Activated CD4-positive, alpha-beta T cell treated with anti-CD3 and anti-CD28 coated beads, Interleukin-2, Interleukin-4, amounts not matched to agents 100 ng/mL and 50 ng/mL, durations not matched to agents 16 hours and 8 hours (primary cell): ENCODE data around the gene CHCHD6.

ENCODE experiments used
- DNase-seq: peaks from one replicate; pipeline ENCODE4 v3.0.0-alpha.2; 2020; ENCODE audit warnings: low spot score

Gene CHCHD6

DNA sequence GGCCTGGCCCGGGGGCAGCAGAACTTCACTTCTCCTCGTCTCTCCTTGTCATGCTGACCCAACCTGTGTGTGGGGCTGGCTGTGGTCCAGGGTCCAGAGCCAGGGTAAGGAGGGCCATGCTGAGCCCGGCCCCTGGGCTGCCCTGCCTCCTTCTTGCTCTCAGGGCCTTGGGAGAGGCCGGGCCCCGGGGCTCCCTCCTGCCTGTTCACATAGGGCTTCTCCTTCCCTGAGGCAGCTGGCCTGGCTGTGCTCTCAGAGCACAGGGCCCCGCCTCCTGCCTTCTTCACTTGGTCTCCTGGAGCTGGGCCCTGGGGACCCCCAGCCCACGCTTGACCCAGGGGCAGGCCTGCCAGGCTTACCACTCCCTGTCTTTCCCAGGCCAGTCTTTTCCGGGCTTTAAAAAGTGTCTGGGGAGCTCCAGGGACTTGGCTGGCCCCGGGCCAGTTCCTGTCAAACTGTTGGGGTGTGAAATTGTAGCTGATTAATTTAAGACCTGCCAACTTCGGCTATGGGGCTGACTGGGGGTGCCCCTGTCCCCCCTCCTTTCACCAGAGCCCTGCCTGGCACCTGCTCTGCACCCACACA is 290.7 kb downstream of the CHCHD6 start:
- DNase-seq: no peak

DNA sequence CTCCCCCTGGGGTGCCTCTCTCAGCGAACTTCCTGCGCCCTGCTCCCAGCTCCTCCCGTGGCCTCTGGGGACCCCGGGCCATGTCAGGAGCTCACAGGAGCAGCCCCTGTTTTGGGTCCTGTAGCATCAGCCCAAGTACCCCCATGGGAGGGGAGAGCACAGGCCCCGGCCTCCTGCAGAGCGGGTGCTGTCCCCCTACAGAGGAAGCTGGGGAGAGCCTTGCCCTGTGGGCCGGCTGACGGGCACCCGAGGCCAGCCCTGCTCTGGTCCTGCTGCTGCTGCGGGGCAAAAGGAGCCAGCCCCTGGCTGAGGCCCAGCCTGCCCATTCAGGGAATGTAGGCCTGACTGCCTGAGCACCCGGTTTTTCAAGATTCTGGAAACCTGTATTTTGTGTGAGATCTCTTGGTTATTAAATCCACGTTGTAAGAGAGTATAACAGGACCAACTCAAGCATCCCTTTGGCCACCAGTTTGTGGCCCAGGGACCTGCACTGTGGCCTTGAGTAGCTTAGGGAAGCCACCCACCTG is 291.3 kb downstream of the CHCHD6 start:
- DNase-seq: no peak

DNA sequence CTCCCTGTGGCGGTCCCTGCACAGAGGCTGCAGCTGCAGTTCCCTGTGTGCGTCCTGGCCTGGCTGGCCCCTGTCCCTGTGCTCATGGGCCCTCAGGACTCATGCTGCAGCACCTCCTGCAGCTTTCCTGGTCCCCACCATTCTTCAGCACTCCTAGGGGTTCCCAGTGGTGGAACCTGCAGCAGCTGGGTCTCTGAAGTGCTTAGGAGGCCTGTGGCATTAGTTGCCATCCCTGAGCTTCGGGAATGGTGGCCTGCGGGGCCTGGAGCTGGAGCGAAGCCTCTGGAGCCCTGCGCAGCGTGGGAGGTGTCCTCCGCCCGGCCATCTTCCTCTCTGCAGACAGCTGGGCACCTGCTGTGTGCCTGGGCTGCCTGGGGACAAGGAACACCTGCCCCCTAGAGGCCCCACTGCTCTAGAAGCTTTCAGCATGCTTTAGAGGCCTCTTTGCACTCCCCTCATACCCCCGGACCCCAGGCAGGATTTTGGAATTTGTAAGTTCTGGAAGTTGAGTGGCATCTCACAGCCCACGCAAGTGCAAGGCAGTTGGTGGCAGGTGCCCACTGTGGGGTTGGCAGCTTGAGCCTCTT is 292.0 kb downstream of the CHCHD6 start:
- DNase-seq: no peak

DNA sequence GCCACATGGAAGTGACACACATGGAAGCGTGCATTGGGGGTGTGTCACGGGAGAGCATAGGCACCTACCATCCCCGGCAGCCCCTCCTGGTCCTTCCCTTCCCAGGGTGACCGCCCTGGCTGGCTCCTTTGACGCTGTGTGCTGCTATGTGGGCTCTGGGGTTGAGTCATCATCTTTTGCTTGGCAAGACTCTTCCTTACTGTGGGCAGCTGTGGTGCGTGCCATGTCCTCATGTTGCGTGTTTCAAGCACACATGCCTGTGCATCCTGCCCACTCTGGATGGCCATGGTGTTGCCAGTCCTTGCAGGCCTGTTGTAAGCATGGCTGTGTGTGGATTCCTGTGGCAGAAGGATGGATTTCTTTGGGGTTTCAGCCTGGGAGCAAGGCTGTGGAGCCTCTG is 292.9 kb downstream of the CHCHD6 start:
- DNase-seq: no peak

DNA sequence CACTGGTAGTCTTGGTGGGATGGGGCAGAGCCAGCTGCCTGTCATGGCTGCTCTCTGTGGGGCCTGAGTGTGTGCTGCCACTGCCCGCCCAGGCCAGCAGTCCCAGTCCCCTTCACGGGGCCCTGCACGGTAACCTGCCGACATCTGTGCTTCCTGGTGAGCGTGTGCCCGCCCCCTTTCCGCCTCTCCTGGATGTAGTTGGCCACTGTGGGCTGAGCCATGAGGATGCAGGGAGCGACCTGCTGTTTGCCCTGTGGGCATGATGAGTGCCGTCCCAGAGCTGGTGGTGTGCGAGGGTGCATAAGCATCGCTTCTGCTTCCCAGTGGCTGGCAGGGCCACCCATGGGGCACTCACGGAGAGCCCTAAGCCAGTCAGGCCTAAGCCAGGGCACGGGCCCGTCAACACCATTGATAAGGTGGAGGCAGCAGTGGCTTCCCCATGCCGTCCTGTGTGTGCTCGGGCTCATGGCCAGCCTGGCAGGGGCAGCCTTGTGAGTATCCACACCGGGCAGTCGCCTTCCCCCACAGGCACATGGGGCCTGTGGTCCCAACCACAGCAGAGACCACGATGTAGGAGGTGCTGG is 293.5 kb downstream of the CHCHD6 start:
- no peak for DNase-seq

DNA sequence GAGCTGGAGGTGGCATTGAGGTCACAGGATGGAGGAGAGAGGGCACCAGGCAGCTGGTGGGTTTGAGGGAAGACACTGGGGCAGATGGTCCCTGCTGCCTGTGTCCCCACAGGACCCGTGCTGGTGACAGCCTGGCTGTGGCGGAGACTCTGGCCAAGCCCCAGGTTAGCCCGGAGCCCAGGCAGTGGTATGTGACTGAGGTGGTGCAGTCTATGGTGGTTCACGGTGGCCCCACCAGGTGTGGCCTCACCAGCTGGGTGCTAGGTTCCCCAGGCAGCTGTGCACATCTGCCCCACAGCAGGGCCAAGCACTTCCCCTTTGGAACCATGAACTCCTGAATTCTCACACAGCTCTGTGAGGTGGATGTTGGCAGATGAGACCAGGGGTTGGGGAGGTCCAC is 294.3 kb downstream of the CHCHD6 start:
- no peak for DNase-seq

DNA sequence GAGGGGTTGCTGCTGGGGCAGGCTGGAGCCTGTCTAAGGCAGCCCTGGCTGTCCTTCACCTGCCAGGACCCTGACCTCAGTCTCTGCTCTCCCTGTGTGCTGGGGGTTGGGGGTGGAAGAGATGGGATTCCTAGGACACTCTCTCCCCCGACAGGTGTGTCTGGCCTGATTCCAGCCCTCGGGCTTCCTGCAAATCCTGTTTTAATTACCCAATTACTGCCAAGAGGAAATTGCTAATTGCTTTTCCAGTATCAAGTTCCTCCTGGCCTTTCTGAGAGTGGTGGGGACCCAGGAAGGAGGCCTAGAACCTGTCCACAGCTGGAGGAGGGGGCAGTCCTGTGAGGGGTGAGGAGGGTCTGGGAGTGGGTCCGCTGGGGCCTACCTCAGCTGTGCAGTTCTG is 294.7 kb downstream of the CHCHD6 start:
- DNase-seq: no peak

DNA sequence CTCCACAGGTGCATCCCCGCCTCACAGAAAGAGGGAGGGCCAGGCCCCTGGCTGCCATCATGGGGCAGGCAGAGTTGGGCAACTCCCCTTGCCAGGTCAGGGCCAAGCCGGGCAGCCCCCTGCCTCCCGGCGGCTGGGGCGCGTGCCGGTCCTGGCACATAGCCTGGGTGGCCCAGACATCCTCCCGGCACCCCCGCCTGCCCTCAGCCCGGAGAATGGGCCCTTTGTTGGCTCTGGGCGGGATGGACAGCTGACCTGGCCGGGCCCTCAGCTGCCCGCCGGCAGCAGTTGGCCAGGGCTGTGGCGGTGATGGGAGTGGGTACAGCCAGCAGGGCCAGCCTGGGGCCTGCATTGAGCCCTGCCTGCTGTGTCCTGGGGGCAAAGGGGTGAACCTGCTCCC is 295.3 kb downstream of the CHCHD6 start:
- no peak for DNase-seq

DNA sequence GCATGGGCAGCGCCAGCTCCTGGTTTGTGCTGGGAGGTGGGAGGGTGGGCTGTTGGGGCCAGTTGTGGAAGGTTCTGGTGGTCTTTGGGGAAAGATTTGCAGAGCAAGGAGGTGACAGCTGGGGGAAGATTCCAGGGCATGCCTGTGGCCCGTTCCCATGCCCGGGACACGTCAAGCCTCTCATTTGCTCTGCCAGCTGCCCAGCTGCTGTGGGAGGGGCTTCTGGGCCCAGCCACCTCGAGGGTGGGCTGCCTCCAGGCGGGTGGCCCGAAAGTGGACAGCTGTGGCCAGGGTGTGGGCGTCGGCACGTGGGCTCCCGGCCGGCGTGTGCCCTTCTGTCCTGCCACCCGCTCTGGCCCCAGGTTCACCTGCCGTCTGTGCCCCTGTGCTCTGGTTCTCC is 296.1 kb downstream of the CHCHD6 start:
- DNase-seq: no peak

DNA sequence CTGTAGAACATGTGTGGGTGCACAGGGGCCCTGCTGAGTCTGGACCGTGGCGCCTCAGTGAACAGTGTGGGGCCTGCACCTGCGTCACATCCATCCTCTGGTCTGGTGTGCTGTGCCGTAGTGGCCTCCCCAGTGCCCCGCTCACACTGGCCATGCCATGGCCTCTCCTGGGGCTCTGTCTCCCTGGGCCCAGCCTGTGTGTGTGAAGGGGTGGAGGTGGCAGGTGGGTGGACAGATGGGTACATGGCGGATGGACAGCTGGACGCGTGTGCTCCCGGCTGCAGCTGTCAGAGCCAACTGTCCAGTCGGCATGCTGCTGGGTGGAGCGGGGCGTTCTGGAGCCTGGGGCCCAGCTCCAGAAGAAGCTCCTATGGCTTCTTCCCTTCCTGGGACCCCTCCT is 296.7 kb downstream of the CHCHD6 start:
- DNase-seq: no peak

DNA sequence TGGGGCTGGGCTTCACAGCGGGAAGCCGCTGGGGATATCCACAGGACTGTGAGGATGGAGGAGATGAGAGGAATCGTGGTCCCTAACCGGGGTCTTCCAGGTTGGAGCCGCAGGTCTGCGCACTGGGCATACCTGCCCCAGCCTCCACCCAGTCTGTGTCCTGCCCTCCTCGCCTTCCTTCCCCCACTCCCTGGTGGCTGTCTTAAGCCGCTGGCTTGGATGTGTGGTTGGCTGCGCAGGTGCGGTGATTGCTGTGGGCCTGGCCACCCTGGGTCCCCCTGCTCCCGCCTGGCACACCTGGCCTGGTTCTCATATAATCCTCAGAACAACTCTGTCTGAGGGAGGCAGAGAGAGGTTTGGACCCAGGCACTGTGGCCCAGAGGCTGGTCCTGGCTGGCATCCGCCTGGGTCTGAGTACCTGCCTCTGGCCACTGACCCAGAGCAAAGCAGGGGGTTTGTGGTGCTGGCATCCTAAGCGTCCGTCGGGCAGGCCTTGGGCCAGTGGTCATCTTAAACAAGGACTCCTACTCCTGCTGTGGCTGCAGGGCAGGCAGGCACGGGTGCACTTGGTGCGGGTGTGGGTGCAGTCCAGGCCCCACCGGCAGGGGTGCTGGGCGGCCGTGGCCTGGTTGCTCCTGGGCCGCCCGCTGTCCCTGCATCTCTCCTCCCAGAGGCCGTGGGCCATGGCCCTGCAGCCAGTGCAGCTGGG is 297.6 kb downstream of the CHCHD6 start:
- DNase-seq: no peak

DNA sequence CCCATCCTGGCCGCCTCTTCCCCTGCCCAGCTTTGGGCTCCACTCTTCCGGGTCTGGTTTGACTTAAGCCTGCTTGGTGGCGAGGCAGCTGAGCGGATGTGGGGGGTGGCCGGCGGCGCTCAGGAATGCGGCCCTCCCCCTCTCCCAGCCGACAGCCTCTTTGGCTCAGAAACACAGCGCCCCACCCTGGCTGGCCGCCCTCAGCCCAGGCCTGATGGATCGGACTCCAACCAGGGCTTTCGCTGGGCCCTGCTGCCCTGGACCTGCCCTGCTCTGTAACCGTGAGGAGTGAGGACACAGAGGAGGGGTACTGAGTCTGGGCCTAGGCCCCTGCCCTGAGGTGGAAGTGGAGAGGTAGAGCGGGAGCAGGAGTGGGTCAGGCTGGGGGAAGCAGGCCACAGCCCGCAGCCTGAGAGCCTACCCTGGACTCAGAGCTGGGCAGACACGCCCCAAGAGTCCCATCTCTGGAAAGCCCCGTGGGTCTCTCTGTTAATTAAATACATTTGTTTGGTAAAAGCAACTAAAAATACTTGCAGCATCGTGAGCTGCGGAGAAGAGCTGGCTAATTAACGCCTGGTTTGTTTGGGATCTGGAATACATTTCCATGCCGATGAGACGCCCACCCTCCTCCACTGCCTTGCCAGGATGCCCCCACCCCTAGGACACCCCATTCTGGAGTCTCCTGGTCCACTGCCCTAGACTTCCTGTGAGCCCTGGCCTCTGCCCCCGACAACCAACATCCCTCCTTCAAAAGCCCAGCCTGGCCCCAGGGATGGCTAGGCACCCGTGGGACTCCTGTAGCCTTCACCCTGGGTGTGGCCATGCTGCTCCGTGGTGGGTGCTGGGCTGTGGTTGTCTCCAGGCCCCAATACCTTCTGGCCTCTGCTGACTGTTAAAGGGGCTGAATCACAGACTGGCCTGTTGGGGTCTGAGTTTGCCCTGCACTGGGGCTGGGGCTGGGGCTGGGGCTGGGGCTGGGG is 298.4 kb downstream of the CHCHD6 start:
- DNase-seq: no peak

DNA sequence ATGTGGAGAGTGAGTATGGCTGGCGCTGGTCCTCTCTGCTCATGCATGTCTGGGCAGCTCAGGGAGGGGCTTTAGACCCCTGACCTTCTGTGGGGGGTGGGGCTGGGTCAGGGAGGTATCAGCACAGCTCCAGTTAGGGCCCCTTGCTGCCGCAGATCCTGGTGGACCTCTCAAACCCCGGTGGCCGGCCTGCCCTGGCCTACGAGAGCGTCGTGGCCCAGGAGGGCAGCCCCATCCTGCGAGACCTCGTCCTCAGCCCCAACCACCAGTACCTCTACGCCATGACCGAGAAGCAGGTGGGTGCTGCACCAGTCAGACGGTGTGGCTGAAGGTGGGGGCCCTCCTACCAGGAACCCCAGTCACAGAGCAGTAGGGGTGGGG is 299.1 kb downstream of the CHCHD6 start:
- no peak for DNase-seq

DNA sequence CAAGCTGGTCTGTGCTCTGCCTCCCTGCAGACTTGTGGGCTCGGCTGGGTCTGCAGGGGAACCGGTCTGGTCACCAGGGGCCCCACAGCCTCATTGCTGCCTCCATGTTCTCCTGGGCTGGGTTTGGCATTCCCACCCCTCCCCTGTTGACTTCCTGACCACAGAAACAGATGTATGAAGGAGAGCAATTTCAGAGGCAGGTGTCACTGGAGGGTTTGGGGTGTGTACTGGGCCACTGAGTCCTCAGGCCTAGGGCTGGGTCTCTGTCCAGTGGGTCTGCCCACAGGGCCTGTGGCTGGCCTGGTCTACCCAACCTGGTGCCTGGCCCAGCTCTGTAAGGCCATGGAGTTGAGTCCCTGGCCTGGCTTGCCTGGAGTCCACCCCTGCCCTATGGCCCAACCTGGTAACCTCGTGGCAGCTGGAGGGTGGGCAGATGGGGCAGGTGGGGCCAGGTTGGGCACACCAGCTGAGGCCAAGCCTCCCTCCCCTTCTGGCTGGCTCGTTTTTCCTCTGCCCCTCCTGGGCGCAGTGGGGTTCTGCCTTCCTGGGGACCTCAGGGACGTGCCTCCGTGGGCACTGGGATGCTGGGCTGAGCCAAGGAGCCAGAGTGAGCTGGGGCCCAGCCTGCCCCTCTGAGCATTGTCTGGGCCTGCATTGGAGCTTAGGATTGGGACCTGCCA is 299.7 kb downstream of the CHCHD6 start:
- no peak for DNase-seq

DNA sequence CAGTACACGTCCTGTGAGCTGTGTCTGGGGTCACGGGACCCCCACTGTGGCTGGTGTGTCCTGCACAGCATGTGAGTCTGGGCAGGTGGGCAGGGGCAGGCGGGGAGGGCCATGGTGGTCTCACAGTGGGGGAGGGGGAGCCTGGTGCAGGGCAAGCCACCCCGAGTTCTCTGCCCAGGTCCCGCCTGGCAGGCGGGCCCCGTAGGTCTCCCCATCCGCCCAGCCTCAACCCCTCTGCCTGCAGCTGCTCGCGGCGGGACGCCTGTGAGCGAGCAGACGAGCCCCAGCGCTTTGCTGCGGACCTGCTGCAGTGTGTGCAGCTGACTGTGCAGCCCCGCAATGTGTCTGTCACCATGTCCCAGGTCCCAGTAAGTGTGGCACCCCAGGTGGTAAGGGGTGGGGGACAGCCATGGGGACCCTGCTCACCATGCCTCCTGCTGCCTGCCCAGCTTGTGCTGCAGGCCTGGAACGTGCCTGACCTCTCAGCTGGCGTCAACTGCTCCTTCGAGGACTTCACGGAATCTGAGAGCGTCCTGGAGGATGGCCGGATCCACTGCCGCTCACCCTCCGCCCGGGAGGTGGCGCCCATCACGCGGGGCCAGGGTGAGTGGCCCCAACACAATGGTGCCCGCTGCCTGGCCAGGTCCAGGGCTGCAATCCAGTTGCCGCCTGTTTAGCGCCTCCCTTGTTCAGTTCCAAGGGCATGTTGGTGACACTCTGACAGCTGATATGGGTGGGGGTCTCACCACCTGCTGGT is 300.8 kb downstream of the CHCHD6 start:
- no peak for DNase-seq

DNA sequence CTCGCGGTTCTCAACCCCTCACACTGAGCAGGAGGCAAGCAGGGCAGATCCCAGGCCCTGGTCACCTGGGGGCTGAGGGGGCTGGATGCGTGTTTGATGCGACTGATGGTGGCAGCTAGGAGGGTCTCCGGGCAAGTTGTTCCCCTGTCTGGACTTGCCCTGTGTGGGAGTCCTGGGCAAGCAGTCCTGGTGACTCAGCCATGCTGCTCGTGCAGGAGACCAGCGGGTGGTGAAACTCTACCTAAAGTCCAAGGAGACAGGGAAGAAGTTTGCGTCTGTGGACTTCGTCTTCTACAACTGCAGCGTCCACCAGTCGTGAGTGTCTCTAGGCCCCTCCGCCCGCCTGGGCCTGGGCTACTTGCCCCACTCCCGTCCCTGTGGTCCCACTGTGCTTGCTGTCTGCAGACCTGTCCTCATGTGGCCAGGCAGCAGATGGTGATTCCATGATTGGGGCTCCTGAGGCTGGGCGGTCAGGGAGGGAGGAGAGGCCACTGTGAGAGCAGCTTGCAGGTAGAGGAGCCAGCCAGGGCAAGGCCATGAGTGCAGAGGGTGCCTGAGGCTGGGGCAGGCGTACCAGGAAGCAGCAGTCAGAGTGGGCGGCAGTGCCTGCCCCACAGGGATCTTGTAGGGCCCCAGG is 301.9 kb downstream of the CHCHD6 start:
- no peak for DNase-seq

DNA sequence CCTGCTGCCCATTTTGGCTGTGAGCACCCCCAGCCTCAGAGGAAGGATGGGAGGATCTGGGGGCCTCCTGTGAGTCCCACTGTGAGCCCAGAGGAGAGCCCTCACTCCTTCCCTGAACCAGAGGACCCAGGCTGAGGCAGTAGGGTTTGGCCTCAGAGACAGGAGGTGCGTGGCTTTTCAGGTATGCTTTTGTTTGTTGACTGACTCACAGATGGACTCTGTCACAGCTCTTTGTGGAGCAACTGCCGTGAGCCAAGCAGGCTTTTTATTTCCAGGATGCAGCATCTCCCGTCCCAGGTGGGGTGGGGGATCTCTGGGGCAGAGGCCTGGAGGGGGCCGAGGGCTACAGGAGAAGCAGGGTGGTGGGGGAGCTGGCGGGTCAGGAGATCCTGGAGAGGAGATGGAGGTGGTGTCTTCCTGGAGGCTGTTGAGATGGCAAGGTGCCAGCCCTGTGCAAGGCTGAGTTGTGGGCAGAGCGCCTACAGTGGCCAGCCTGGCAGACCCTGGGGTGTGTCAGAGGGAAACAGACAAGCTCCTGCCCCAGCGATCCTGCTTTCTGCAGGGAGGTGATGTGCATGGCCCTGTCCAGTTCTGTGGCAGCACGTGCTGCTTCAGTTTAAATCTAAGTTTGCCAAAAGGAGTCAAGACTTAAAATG is 302.9 kb downstream of the CHCHD6 start:
- no peak for DNase-seq

DNA sequence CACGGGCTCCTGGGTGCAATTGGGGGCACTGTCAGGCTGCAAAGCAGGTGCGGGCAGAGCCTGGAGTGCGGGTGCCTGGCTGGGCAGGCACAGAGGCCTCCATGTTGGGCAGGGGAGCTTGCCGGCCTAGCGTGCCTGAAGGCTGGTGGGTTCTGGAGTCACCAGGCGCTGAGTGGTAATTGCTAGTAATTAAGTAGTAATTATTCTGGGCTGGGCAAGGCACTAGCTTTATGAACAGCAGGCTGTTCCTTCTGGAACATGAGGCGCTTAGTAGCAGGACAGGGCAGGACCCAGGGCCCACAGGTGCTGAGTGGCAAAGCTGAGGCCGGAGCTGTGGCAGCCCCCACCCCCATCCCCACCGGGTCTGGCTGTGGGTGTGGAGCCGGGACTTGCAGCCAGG is 304.2 kb downstream of the CHCHD6 start:
- no peak for DNase-seq

DNA sequence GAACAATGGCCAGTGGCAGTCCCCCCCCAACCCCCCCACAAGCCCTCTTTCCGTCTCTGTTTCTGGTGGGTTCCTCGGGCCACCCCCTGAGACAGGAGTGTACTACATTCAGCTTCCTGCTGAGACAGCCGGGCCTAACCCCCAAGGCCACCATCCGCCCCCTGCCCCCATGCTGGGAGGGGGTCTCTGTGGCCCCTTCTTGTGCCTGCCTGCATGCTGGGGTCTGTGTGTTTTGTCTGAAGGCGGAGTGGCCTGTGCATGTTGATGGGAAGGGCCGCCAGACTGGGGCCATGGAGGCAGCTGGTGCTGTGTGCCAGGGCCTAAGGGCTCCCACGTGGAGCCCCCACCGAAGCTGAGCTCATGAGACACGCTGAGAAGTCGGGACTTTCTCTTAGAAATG is 305.5 kb downstream of the CHCHD6 start:
- DNase-seq: no peak
